Measurements from ENCODE around the gene MYOG.

DNA sequence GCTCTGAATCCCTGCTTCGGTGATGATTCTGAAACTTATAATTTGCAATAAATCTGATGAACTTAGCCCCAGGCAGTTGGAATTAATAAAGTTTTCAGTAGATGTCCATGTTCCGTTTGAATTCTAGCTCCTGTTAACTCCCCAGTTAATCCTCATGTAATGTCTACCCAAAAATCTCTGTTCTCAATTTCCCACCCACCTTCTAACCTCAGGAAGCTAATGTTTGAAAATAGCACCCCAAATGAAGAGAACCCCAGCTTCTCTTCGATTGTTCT is 3.6 kb downstream of the MYOG start:
- TF ChIP-seq, protein P1, sequence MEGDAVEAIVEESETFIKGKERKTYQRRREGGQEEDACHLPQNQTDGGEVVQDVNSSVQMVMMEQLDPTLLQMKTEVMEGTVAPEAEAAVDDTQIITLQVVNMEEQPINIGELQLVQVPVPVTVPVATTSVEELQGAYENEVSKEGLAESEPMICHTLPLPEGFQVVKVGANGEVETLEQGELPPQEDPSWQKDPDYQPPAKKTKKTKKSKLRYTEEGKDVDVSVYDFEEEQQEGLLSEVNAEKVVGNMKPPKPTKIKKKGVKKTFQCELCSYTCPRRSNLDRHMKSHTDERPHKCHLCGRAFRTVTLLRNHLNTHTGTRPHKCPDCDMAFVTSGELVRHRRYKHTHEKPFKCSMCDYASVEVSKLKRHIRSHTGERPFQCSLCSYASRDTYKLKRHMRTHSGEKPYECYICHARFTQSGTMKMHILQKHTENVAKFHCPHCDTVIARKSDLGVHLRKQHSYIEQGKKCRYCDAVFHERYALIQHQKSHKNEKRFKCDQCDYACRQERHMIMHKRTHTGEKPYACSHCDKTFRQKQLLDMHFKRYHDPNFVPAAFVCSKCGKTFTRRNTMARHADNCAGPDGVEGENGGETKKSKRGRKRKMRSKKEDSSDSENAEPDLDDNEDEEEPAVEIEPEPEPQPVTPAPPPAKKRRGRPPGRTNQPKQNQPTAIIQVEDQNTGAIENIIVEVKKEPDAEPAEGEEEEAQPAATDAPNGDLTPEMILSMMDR (optimal IDR thresholded peaks at IDR 0.05 in 1 of 3, IDR thresholded peaks at IDR 0.05 in 1 of 3, conservative IDR thresholded peaks at IDR 0.05 in 1 of 3; ENCODE audit: extremely low read depth in 1 of 3, insufficient read depth in 2 of 3, low read length in 3 of 3) = no peak
- TF ChIP-seq EZH2 (IDR thresholded peaks at IDR 0.05; ENCODE audit: low read length) = no peak
